Uterus (tissue), 4 donors: ENCODE data around the gene HBA1. TPM values are rescaled to one million over a fixed set of nuclear protein-coding genes. Genes with fewer than 3 reads are reported as not detected.
"Not testable (repeated sequence)": the region's sequence is repeated elsewhere in the genome, so short reads cannot be mapped to it uniquely, and the experiment has no call there.

Experiments
- DNase-seq, 2 donors: peaks; one replicate each; pipeline ENCODE4 v3.0.0-alpha.2; 2019 to 2020
- H3K27ac ChIP-seq, 2 donors: fragments of 200-600 bp; sonication (generic); 1 replicate in 1 of 2; 2 replicates in 1 of 2; pipeline ENCODE4 v1.5.1; 2016 to 2018
- H3K27me3 ChIP-seq, 2 donors: fragments of 200-600 bp; sonication (generic); one replicate each; pipeline ENCODE4 v1.5.1; 2018 to 2019; ENCODE audit warnings: control low read depth in 1 of 2
- H3K36me3 ChIP-seq, 2 donors: fragments of 200-600 bp; sonication (generic); one replicate each; pipeline ENCODE4 v1.5.1; 2019; ENCODE audit warnings: control low read depth in 1 of 2
- H3K4me1 ChIP-seq, 2 donors: fragments of 200-600 bp; sonication (generic); one replicate each; pipeline ENCODE4 v1.5.1; 2018 to 2019; ENCODE audit warnings: control low read depth in 1 of 2
- H3K4me3 ChIP-seq, 2 donors: fragments of 200-600 bp; sonication (generic); 1 replicate in 1 of 2; 2 replicates in 1 of 2; pipeline ENCODE4 v1.5.1; 2018 to 2019; ENCODE audit warnings: mild to moderate bottlenecking in 1 of 2
- H3K9me3 ChIP-seq, 2 donors: fragments of 200-600 bp; sonication (generic); one replicate each; pipeline ENCODE4 v1.5.1; 2019; ENCODE audit warnings: control low read depth in 1 of 2
- CTCF ChIP-seq, 4 experiments: fragments of 200-600 bp in 2 of 4; fragments of 450-650 bp in 2 of 4; sonication (generic) in 2 of 4; IDR thresholded peaks; one replicate each; pipeline ENCODE4 v1.5.1; 2016 to 2019; ENCODE audit warnings: antibody characterized with exemption in 4 of 4, mild to moderate bottlenecking in 2 of 4, moderate library complexity in 1 of 4
- POLR2A ChIP-seq, 2 donors: fragments of 450-650 bp; IDR thresholded peaks; one replicate each; pipeline ENCODE4 v1.6.1; 2016; ENCODE audit warnings: antibody characterized with exemption in 2 of 2, mild to moderate bottlenecking in 1 of 2, moderate library complexity in 1 of 2
- intact Hi-C: fragments of 100-400 bp; cut with DNase I; formaldehyde crosslinking; loops from one replicate; pipeline ENCODE4 v1.15.1; 2023; ENCODE audit warnings: low total_unique reads
- total RNA-seq, 4 donors: library from RNA; depleted of rRNA in 3 of 4; stranded (reverse); fragments of >200 nt in 3 of 4; gene quantifications; one replicate each; pipeline versions ENCODE4 v1.1.0 to v1.2.4, GENCODE V29; 2014 to 2023
- donor health status: DM: yes; HTN: yes; CAD: no.

The HBA1 gene
- total RNA-seq, 4 donors from 2014 or later = 42.0 to 398 (median 263) TPM

GRCh38 chr16:191831-192230, 15.4 kb downstream of the HBA1 start:
- TF ChIP-seq POLR2A (IDR thresholded peaks at IDR 0.05) (no peak), CTCF (IDR thresholded peaks at IDR 0.05) (no peak)
- Histone ChIP-seq H3K4me1 (no peaks in the 10 kb centered on the region), H3K27me3 (no peaks in the 10 kb centered on the region), H3K27ac (no peak overlapping the region), H3K36me3 (no peaks in the 10 kb centered on the region), H3K4me3 (no peak overlapping the region), H3K9me3 (no peaks in the 10 kb centered on the region)
- intact Hi-C loops = no loop called here
- DNase-seq = no peak

GRCh38 chr16:192686-193085, 16.2 kb downstream of the HBA1 start:
- Histone ChIP-seq H3K4me3 (no peak overlapping the region), H3K36me3 (no peaks in the 10 kb centered on the region), H3K27ac (no peak overlapping the region), H3K4me1 (no peaks in the 10 kb centered on the region), H3K9me3 (no peaks in the 10 kb centered on the region), H3K27me3 (no peaks in the 10 kb centered on the region)
- no peak for TF ChIP-seq CTCF (IDR thresholded peaks at IDR 0.05)
- no peak for TF ChIP-seq POLR2A (IDR thresholded peaks at IDR 0.05)
- no peak for DNase-seq
- intact Hi-C loops = no loop called here

- H3K27ac ChIP-seq = no peak overlapping the region
- H3K4me3 ChIP-seq = no peak overlapping the region
- intact Hi-C loops = no loop called here
- no peak for TF ChIP-seq POLR2A (IDR thresholded peaks at IDR 0.05)
- DNase-seq = no peak
- no peaks in the 10 kb centered on the region for H3K4me1 ChIP-seq
- H3K27me3 ChIP-seq = no peaks in the 10 kb centered on the region
- no peaks in the 10 kb centered on the region for H3K9me3 ChIP-seq
- no peaks in the 10 kb centered on the region for H3K36me3 ChIP-seq
Measured at GRCh38 chr16:193441-193840, 17.0 kb downstream of the HBA1 start.

- intact Hi-C loops = no loop called here
- no peak for DNase-seq
- no peak overlapping the region for H3K27ac ChIP-seq
Measured at GRCh38 chr16:194516-194915, 18.0 kb downstream of the HBA1 start.

GRCh38 chr16:200388-200787, 23.9 kb downstream of the HBA1 start:
- no peak overlapping the region for H3K4me3 ChIP-seq
- no peaks in the 10 kb centered on the region for H3K27me3 ChIP-seq
- no peaks in the 10 kb centered on the region for H3K4me1 ChIP-seq
- no peak for DNase-seq
- TF ChIP-seq CTCF (IDR thresholded peaks at IDR 0.05) = no peak
- no peak for TF ChIP-seq POLR2A (IDR thresholded peaks at IDR 0.05)
- no peaks in the 10 kb centered on the region for H3K36me3 ChIP-seq
- H3K27ac ChIP-seq = no peak overlapping the region
- intact Hi-C loops = no loop called here
- H3K9me3 ChIP-seq = no peaks in the 10 kb centered on the region

More at GRCh38 chr16:194516-194915, 18.0 kb downstream of the HBA1 start:
- no peak for TF ChIP-seq CTCF (IDR thresholded peaks at IDR 0.05)
- no peak for TF ChIP-seq POLR2A (IDR thresholded peaks at IDR 0.05)
- H3K27me3 ChIP-seq = no peaks in the 10 kb centered on the region
- H3K36me3 ChIP-seq = no peaks in the 10 kb centered on the region
- no peaks in the 10 kb centered on the region for H3K4me1 ChIP-seq
- H3K9me3 ChIP-seq = no peaks in the 10 kb centered on the region
- no peak overlapping the region for H3K4me3 ChIP-seq

- no peaks in the 10 kb centered on the region for H3K36me3 ChIP-seq
Measured at GRCh38 chr16:203246-203645, 26.8 kb downstream of the HBA1 start.

GRCh38 chr16:204046-204445, 27.6 kb downstream of the HBA1 start:
- H3K9me3 ChIP-seq, DNase-seq, intact Hi-C loops, H3K27me3 ChIP-seq, H3K4me3 ChIP-seq, H3K27ac ChIP-seq, H3K4me1 ChIP-seq, H3K36me3 ChIP-seq: not testable (repeated sequence)

More at GRCh38 chr16:203246-203645, 26.8 kb downstream of the HBA1 start:
- no peak for DNase-seq
- no peaks in the 10 kb centered on the region for H3K27me3 ChIP-seq
- H3K4me1 ChIP-seq = no peaks in the 10 kb centered on the region
- no peak overlapping the region for H3K4me3 ChIP-seq
- H3K27ac ChIP-seq = no peak overlapping the region
- TF ChIP-seq POLR2A (IDR thresholded peaks at IDR 0.05) (no peak), CTCF (IDR thresholded peaks at IDR 0.05) (no peak)
- H3K9me3 ChIP-seq = no peaks in the 10 kb centered on the region
- intact Hi-C loops = no loop called here

GRCh38 chr16:209359-209758, 32.9 kb downstream of the HBA1 start:
- H3K27ac ChIP-seq, H3K4me1 ChIP-seq, DNase-seq, H3K27me3 ChIP-seq, H3K9me3 ChIP-seq, H3K36me3 ChIP-seq, intact Hi-C loops, H3K4me3 ChIP-seq: not testable (repeated sequence)
